ENCODE measurements around the gene OR5J2. TPM values are rescaled to one million over a fixed set of nuclear protein-coding genes. Genes with fewer than 3 reads are reported as not detected.

Gene OR5J2
- total RNA-seq, 1 donor from 2014 or later: not detected

- Histone ChIP-seq H3K9ac (ENCODE audit: low read length) (no peak overlapping the region), H3K4me3 (ENCODE audit: insufficient read depth, low read depth, low read length) (no peak overlapping the region), H3K27ac (ENCODE audit: low read depth, low read length) (no peak overlapping the region), H3K36me3 (ENCODE audit: insufficient read depth, low read length) (no peaks in the 10 kb centered on the region), H3K4me1 (ENCODE audit: insufficient read depth, low read length) (no peaks in the 10 kb centered on the region), H3K9me3 (ENCODE audit: insufficient read depth, low read depth, low read length) (peaks cover 2% of the 10 kb centered on the region), H2AFZ (ENCODE audit: low read depth, low read length) (no peak overlapping the region), H3K4me2 (ENCODE audit: low read length) (no peak overlapping the region), H3K79me2 (ENCODE audit: insufficient read depth, low read length) (no peaks in the 10 kb centered on the region), H3K27me3 (ENCODE audit: insufficient read depth, low read length) (no peaks in the 10 kb centered on the region), H4K20me1 (ENCODE audit: insufficient read depth, low read length) (no peaks in the 10 kb centered on the region)
- Mint-ChIP-seq H3K27me3 (ENCODE audit: low read depth, unreplicated experiment) (no peaks in the 10 kb centered on the region), H3K9me3 (ENCODE audit: unreplicated experiment) (no peaks in the 10 kb centered on the region), H3K4me1 (ENCODE audit: low read depth, unreplicated experiment) (no peaks in the 10 kb centered on the region), H3K36me3 (ENCODE audit: low read depth, unreplicated experiment) (no peaks in the 10 kb centered on the region), H3K27ac (ENCODE audit: unreplicated experiment) (no peak overlapping the region), H3K4me3 (ENCODE audit: unreplicated experiment) (no peak overlapping the region)
- TF ChIP-seq CTCF (IDR thresholded peaks at IDR 0.05; ENCODE audit: insufficient read depth, low read depth, low read length): no peak
- TF ChIP-seq EZH2 (IDR thresholded peaks at IDR 0.05; ENCODE audit: insufficient read depth, low read length): no peak
- FAIRE-seq: no peak
- no peak for DNase-seq (ENCODE audit: low read depth)
Measured at GRCh38 chr11:56188602-56189001, 12.2 kb downstream of the OR5J2 start.

GRCh38 chr11:56196705-56197104, 20.3 kb downstream of the OR5J2 start:
- Mint-ChIP-seq H3K27me3 (ENCODE audit: low read depth, unreplicated experiment) (no peaks in the 10 kb centered on the region), H3K36me3 (ENCODE audit: low read depth, unreplicated experiment) (no peaks in the 10 kb centered on the region), H3K4me1 (ENCODE audit: low read depth, unreplicated experiment) (no peaks in the 10 kb centered on the region), H3K27ac (ENCODE audit: unreplicated experiment) (no peak overlapping the region), H3K4me3 (ENCODE audit: unreplicated experiment) (no peak overlapping the region), H3K9me3 (ENCODE audit: unreplicated experiment) (no peaks in the 10 kb centered on the region)
- FAIRE-seq (no peak), DNase-seq (ENCODE audit: low read depth) (no peak)
- Histone ChIP-seq H2AFZ (ENCODE audit: low read depth, low read length) (no peak overlapping the region), H3K9me3 (ENCODE audit: insufficient read depth, low read depth, low read length) (no peaks in the 10 kb centered on the region), H3K36me3 (ENCODE audit: insufficient read depth, low read length) (no peaks in the 10 kb centered on the region), H3K27me3 (ENCODE audit: insufficient read depth, low read length) (no peaks in the 10 kb centered on the region), H3K9ac (ENCODE audit: low read length) (no peak overlapping the region), H3K4me2 (ENCODE audit: low read length) (no peak overlapping the region), H3K4me1 (ENCODE audit: insufficient read depth, low read length) (no peaks in the 10 kb centered on the region), H3K79me2 (ENCODE audit: insufficient read depth, low read length) (no peaks in the 10 kb centered on the region), H3K4me3 (ENCODE audit: insufficient read depth, low read depth, low read length) (no peak overlapping the region), H4K20me1 (ENCODE audit: insufficient read depth, low read length) (no peaks in the 10 kb centered on the region), H3K27ac (ENCODE audit: low read depth, low read length) (no peak overlapping the region)
- TF ChIP-seq CTCF (IDR thresholded peaks at IDR 0.05; ENCODE audit: insufficient read depth, low read depth, low read length): no peak

GRCh38 chr11:56197367-56197766, 20.9 kb downstream of the OR5J2 start:
- no peaks in the 10 kb centered on the region for H3K79me2 ChIP-seq (ENCODE audit: insufficient read depth, low read length)
- H3K4me3 ChIP-seq (ENCODE audit: insufficient read depth, low read depth, low read length): no peak overlapping the region
- no peaks in the 10 kb centered on the region for H3K27me3 Mint-ChIP-seq (ENCODE audit: low read depth, unreplicated experiment)
- TF ChIP-seq EZH2 (IDR thresholded peaks at IDR 0.05; ENCODE audit: insufficient read depth, low read length): no peak
- no peak for TF ChIP-seq CTCF (IDR thresholded peaks at IDR 0.05; ENCODE audit: insufficient read depth, low read depth, low read length)
- H3K4me1 Mint-ChIP-seq (ENCODE audit: low read depth, unreplicated experiment): no peaks in the 10 kb centered on the region
- FAIRE-seq (no peak), DNase-seq (ENCODE audit: low read depth) (no peak)
- H4K20me1 ChIP-seq (ENCODE audit: insufficient read depth, low read length): no peaks in the 10 kb centered on the region
- no peaks in the 10 kb centered on the region for H3K9me3 ChIP-seq (ENCODE audit: insufficient read depth, low read depth, low read length)
- H3K9ac ChIP-seq (ENCODE audit: low read length): no peak overlapping the region
- no peaks in the 10 kb centered on the region for H3K4me1 ChIP-seq (ENCODE audit: insufficient read depth, low read length)
- no peak overlapping the region for H2AFZ ChIP-seq (ENCODE audit: low read depth, low read length)
- H3K9me3 Mint-ChIP-seq (ENCODE audit: unreplicated experiment): no peaks in the 10 kb centered on the region
- no peak overlapping the region for H3K27ac ChIP-seq (ENCODE audit: low read depth, low read length)
- no peak overlapping the region for H3K4me2 ChIP-seq (ENCODE audit: low read length)
- H3K27me3 ChIP-seq (ENCODE audit: insufficient read depth, low read length): no peaks in the 10 kb centered on the region
- no peak overlapping the region for H3K27ac Mint-ChIP-seq (ENCODE audit: unreplicated experiment)
- H3K4me3 Mint-ChIP-seq (ENCODE audit: unreplicated experiment): no peak overlapping the region
- H3K36me3 ChIP-seq (ENCODE audit: insufficient read depth, low read length): no peaks in the 10 kb centered on the region
- H3K36me3 Mint-ChIP-seq (ENCODE audit: low read depth, unreplicated experiment): no peaks in the 10 kb centered on the region
